ENCODE measurements around the gene TRIM63. TPM values are rescaled to one million over a fixed set of nuclear protein-coding genes. Genes with fewer than 3 reads are reported as not detected.

TRIM63 gene
- total and polyA plus RNA-seq, 2 of the 8 experiments (the other 6 are each of a cell fraction or from before 2014, with no cell fraction given): not detected

DNA sequence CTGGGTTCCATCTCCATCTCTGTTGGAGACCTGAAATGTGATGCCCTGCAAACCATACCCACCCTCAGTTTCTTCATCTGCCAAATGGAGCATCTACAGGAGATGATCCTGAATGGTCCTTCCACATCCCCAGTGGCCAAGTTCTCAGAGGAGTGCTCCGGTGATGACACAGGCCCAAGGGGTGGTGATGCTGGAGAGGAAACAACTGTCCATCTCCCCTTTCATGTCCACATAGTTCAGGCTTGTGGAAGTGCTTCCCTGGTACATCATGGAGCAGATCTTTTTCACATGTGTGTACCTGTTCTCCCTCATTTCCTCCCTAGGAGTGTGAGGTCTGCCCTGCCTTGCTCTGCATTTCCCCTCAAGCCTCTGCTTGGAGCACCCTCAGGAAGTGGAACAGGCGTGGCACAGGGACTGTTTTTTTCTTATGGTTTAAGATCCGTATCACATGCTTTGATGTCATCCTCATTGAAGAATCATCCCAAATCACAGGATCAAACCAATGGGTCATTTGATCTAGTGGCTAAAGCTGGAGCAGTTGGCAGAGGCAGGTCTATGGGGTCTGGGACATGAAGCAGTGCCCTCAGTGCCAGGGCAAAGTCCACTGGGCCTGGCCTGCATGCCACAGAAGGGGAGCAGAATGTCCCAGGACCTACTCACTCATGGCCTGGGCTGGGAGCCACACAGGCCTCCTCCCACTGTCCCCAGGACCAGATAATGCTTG lies 8.2 kb upstream of the TRIM63 start (continued):
- TF ChIP-seq TAF7 (optimal IDR thresholded peaks at IDR 0.05; ENCODE audit: borderline replicate concordance, low read depth, low read length): no peak
- no peak for TF ChIP-seq TEAD4 (IDR thresholded peaks at IDR 0.05; ENCODE audit: low read depth, low read length)
- TF ChIP-seq JUN (IDR thresholded peaks at IDR 0.05; ENCODE audit: low read depth, low read length): no peak

Data from H1 (cell line).